Psoas muscle (tissue), 8 donors: ENCODE measurements around the gene ACACB. TPM values are rescaled to one million over a fixed set of nuclear protein-coding genes. Genes with fewer than 3 reads are reported as not detected.

Source experiments
- ATAC-seq, 4 donors: fragments of 200-7000 bp; cut with Tn5 transposase; one replicate each; pipeline ENCODE4 v1.9.1; 2020; ENCODE audit warnings: moderate library complexity in 3 of 4, mild to moderate bottlenecking in 2 of 4
- DNase-seq, 2 donors: peaks; one replicate each; pipeline ENCODE4 v3.0.0-alpha.2; 2020
- H3K27ac ChIP-seq: fragments of 200-600 bp; one replicate; pipeline ENCODE4 v1.8.0; 2022
- H3K27me3 ChIP-seq, 3 donors: fragments of 200-600 bp in 1 of 3; one replicate each; pipeline versions ENCODE4 v1.6.1 to v1.8.0; 2013 to 2022; ENCODE audit warnings: low read length in 2 of 3, mild to moderate bottlenecking in 2 of 3, moderate library complexity in 1 of 3; ENCODE audit not compliant: insufficient read depth in 3 of 3
- H3K36me3 ChIP-seq, 2 donors: fragments of 200-600 bp in 1 of 2; one replicate each; pipeline versions ENCODE4 v1.6.1 to v1.8.0; 2013 to 2022; ENCODE audit warnings: low read depth in 1 of 2, mild to moderate bottlenecking in 1 of 2, moderate library complexity in 1 of 2; ENCODE audit not compliant: insufficient read depth in 1 of 2
- H3K4me1 ChIP-seq: fragments of 200-600 bp; one replicate; pipeline ENCODE4 v1.8.0; 2022
- H3K4me3 ChIP-seq: fragments of 200-600 bp; one replicate; pipeline ENCODE4 v1.8.0; 2022; ENCODE audit warnings: mild to moderate bottlenecking
- H3K9me3 ChIP-seq: fragments of 200-600 bp; one replicate; pipeline ENCODE4 v1.8.0; 2022
- CTCF ChIP-seq: fragments of 200-600 bp; IDR thresholded peaks from one replicate; pipeline ENCODE4 v1.8.0; 2022; ENCODE audit warnings: antibody characterized with exemption
- WGBS, 3 donors: extraction: QIAGEN DNeasy Blood & Tissue Kit; methylation state at CpG; one replicate each; pipeline versions ENCODE4 v1.1.6 to v1.1.7; 2013; 5-methylcytosine and 5-hydroxymethylcytosine counted together
- intact Hi-C, 2 donors: fragments of 100-400 bp; cut with DNase I; formaldehyde crosslinking; loops; one replicate each; pipeline versions ENCODE4 v1.11.0 to v1.14.2; 2022
- polyA plus RNA-seq, 3 donors: library from polyadenylated mRNA; stranded (reverse); fragments of 200-250 nt; gene quantifications; one replicate each; pipeline ENCODE4 v1.2.3, GENCODE V29; 2013
- total RNA-seq, 4 donors: library from RNA; stranded (reverse); fragmentation: NEBNext Ultra II Directional in 2 of 4; extraction: Animal tissue kit (Norgen Biotek cat#: 25700) in 2 of 4; gene quantifications; one replicate each; pipeline versions ENCODE4 v1.2.1 to v1.2.4, GENCODE V29; 2021 to 2023
- donor health status: healthy with polysubstance abuse.
- donor health status: DM: no; HTN: no; CAD: no; lungs with moderate emphysema.
- donor health status: Bipolar disorder and iron deficiency.
- donor health status: healthy.
- donor health status: DM: yes; HTN: yes; CAD: no.
- donor health status: DM: no; HTN: no; CAD: no.
- donor health status: DM: no; HTN: no; CAD: no.
- donor health status: DM: yes; HTN: yes; CAD: no.

Gene ACACB
- total and polyA plus RNA-seq, 7 donors = 27.0 to 503 (median 246) TPM

GRCh38 chr12:109092497-109093021, 23.8 kb upstream of the ACACB start:
- Histone ChIP-seq H3K36me3 (peaks cover 0 to 46% of the 10 kb centered on the region in 2 donors), H3K4me3 (peak overlapping the region; percentile 75), H3K4me1 (peaks cover 11% of the 10 kb centered on the region), H3K27me3 (no peaks in the 10 kb centered on the region), H3K9me3 (no peaks in the 10 kb centered on the region), H3K27ac (peak overlapping the region; percentile 82)
- intact Hi-C loops = loop anchor here (5.0 to 10.0 kb wide), 4 partner anchors 135 to 530 kb away; partner anchors contain the start of genes ISCU (in 1 of the 2), SART3 (in 1 of the 2) and SSH1 (in 1 of the 2)
- no peak for TF ChIP-seq CTCF
- DNase-seq (peak in 1 of 2 donors; percentile 57), ATAC-seq (no peak)
- 32 to 34% (median 33%) methylated on average over 6 of the region's 6 CpGs for WGBS, 3 donors

DNA sequence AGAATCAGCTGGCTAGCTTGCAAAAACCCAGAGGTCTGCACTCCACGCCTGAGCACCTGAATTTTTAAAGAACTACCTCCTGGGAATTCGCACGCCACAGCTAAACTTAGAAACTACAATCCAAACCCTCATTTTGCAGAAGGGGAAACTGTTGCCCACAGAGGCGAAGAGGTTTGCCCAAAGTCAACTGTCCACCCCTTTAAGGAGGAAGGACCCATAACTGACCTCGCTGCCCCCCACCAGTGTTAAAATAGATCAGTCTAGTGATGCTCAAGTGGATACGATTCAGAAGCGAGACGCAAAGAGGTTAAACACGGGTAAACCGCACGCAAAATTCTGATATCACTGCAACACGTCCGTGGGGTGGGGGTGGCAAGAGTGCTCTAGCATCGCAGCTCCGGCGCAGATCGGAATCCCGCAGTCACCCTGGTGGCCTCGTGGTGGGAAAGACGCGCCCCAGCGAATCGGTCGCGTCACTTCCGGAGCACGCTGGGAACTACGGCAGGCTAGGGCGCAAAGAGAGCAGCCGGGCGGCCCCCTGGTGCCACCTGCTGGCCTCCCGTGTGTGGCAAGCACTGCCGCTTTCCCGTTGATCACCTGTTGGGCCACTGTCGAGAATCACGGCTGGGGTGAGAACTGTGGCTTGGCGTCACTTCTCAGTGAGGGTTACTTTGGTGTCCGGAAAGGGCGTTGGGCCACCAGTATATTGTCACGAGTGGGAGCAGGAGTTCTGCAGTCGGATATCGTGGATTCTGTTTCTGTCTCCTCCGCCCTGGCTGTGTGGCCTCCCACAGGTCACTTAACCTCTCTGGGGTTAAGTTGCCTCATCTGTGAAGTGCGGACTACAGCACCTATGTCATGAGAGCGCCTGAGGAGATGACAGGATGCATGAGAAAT, 23.1 kb upstream of the ACACB start, which contains the start of gene ALKBH2:
Gene ALKBH2, minus strand, starts transcription at position 451 of the 897 bp plus-strand sequence. CDS start 686 bp downstream, outside the sequence.
- H3K27ac ChIP-seq = peak within 1 kb of the TSS; percentile 82
- DNase-seq (peak; percentile 96 to 97), ATAC-seq (peak; percentile 84 to 85 (median 84))
- intact Hi-C loops = loop anchor here (5.0 to 10.0 kb wide), 4 partner anchors 136 to 531 kb away; partner anchors contain the start of genes ISCU (in 1 of the 2), SART3 (in 1 of the 2) and SSH1 (in 1 of the 2)
- no peaks in the 10 kb centered on the region for H3K9me3 ChIP-seq
- H3K4me3 ChIP-seq = peak within 1 kb of the TSS; percentile 75
- no peaks in the 10 kb centered on the region for H3K27me3 ChIP-seq
- H3K36me3 ChIP-seq = peaks cover 0 to 39% of the 10 kb centered on the region in 2 donors
- 3 to 5% (median 4%) methylated on average over 44 to 45 of the region's 45 CpGs for WGBS, 3 donors
- H3K4me1 ChIP-seq = peaks cover 13% of the 10 kb centered on the region
- TF ChIP-seq CTCF = peak; percentile 97

DNA sequence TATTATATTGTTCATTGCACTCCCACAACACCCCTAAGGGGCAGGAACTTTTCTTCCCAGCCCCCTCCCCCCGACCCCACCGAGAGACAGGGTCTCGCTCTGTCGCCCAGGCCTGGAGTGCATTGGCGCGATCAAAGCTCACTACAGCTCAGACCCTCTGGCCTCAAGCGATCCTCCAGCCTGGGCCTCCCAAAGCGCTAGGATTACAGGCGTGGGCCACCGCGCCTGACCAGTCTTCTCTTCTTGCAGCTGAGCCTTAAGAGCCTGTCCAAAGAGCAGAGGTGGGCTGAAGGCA, 19.3 kb upstream of the ACACB start:
- Histone ChIP-seq H3K36me3 (peaks cover 0 to 15% of the 10 kb centered on the region in 2 donors), H3K27ac (no peak overlapping the region), H3K9me3 (no peaks in the 10 kb centered on the region), H3K4me3 (peak overlapping the region; percentile 84), H3K27me3 (no peaks in the 10 kb centered on the region), H3K4me1 (peaks cover 24% of the 10 kb centered on the region)
- TF ChIP-seq CTCF = no peak
- WGBS, 3 donors = 28 to 36% (median 32%) methylated on average over 11 of the region's 11 CpGs
- no peak for ATAC-seq
- intact Hi-C loops = loop anchor here (10.0 kb wide), 2 partner anchors 242 to 432 kb away; partner anchors contain the start of gene SSH1 (in 1 of the 2)
- no peak for DNase-seq

- peak within 1 kb of the TSS; percentile 94 for H3K27ac ChIP-seq
- DNase-seq = peak; percentile 98 to 99
- H3K36me3 ChIP-seq = peaks cover 0 to 19% of the 10 kb centered on the region in 2 donors
- H3K9me3 ChIP-seq = no peaks in the 10 kb centered on the region
- H3K4me3 ChIP-seq = peak within 1 kb of the TSS; percentile 84
- ATAC-seq = peak; percentile 90 to 96 (median 94)
- WGBS, 3 donors = 0 to 1% (median 1%) methylated on average over 40 to 71 of the region's 71 CpGs
- H3K4me1 ChIP-seq = peaks cover 20% of the 10 kb centered on the region
- no peaks in the 10 kb centered on the region for H3K27me3 ChIP-seq
- no peak for TF ChIP-seq CTCF
- intact Hi-C loops = loop anchor here (10.0 kb wide), 2 partner anchors 243 to 433 kb away; partner anchors contain the start of gene SSH1 (in 1 of the 2)
Measured at GRCh38 chr12:109097435-109098182, 18.8 kb upstream of the ACACB start, which contains the start of gene UNG. Gene UNG (plus strand): TSS chr12:109097597. CDS start chr12:109097680, 83 bp downstream.
